Left lobe of liver (tissue), 2 donors: ENCODE data around the gene LIN54. TPM values are rescaled to one million over a fixed set of nuclear protein-coding genes. Genes with fewer than 3 reads are reported as not detected.
"Not testable (repeated sequence)": the region's sequence is repeated elsewhere in the genome, so short reads cannot be mapped to it uniquely, and the experiment has no call there.

Experiments used
- ATAC-seq: fragments of 200-7000 bp; cut with Tn5 transposase; one replicate; pipeline ENCODE4 v1.9.1; 2020; ENCODE audit warnings: mild to moderate bottlenecking, moderate library complexity
- DNase-seq: peaks from one replicate; pipeline ENCODE4 v3.0.0-alpha.2; 2020; ENCODE audit warnings: low spot score
- total RNA-seq: library from RNA; stranded (reverse); gene quantifications from one replicate; pipeline ENCODE4 v1.2.1, GENCODE V29; 2021
- donor health status: DM: no; HTN: no; CAD: no; lungs with moderate emphysema.
- donor health status: DM: no; HTN: yes; CAD: no.

Gene LIN54
- total RNA-seq, 1 donor from 2014 or later, result 5.7 TPM

GRCh38 chr4:83012687-83013419 is 2.2 kb upstream of the LIN54 start:
- ATAC-seq (peak; percentile 92), DNase-seq (peak; percentile 99)

- DNase-seq (peak; percentile 55), ATAC-seq (peak; percentile 5)
These were observed 1.6 kb upstream of the LIN54 start for GRCh38 chr4:83012200-83012686.

DNA sequence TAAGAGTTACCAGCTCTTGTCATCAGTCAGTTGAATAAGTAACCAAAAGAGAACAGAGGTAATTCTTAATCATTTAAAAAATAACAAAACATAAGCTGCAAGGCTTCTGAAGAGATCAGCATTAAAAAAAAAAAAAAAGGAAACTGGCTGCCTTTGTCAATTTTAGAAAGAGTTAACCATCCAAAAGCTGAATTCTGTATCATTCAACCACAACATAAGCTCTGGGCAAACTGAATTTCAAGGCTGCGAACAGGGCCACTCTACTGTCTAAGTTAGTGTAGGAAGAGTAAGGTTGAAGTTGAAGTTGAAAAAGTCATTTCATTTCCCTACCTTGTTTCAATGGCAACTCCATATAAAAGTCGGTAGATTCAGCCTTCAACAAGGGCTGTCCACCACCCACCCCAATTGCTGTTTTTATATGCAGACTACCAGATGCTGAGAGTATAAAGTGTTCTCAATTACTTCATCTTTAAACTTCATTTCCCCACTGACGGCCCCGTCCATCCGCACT is 1.1 kb upstream of the LIN54 start:
- ATAC-seq, result no peak
- DNase-seq, result no peak

DNA sequence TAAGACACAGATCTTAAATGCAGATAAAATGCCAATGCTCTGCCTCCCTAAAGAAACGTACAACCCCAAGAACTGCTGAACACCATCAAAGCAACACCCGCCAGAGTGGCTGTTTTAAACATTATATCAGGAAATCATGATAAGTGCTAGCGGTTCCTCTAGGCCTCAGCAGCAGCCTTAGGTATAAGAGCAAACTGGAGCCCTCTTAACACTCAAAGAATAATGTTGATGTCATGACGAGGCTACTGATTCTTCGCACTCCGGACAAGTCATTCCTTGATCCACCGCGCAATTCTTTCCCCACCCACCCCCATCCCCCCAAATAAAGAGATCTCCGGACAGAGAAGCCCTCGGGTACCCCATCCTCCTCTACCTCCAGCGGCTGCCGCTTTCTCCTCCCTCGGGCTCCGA is 507 bp downstream of the LIN54 start:
- DNase-seq (no peak), ATAC-seq (no peak)

DNA sequence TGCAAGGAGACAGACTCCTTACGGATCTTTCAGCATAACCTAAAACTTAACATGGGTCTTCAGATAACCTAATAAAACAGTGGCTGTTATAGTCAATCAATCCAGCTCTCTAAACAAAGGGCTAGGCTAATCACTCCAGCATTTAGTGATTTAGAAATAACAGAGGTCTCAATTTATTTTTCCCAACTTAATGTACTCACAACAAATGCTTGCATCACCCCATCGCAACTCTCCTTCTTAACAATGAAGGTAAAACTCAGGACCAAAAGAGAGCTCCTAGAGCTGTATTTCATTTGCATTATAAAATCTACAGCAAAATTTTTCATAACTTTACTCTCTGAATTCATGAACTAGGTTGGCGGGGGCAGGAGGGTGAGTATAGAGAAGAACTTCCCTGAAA is 1.1 kb downstream of the LIN54 start:
- DNase-seq (no peak), ATAC-seq (no peak)

GRCh38 chr4:83003044-83003791 is 7.4 kb downstream of the LIN54 start:
- DNase-seq, ATAC-seq: not testable (repeated sequence)

- ATAC-seq (no peak), DNase-seq (no peak)
These were observed 8.3 kb downstream of the LIN54 start for GRCh38 chr4:83002329-83002728.

DNA sequence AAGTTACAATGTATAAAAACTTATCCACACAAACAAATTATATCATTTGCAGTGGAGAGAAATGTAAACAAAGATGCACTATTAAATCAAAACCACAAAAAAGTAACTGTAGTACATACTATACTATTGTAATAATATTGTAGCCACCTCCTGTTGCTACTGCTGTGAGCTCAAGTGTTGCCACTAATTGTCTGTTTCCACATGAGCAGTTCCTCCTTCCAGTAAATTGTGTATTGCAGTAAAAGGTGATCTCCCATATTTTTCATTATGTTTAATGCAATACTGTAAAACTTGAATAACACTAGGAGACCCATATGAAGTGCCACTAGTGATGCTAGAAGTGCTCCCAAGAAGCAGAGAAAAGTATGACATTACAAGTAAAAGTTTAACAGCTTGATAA is 11.7 kb downstream of the LIN54 start:
- ATAC-seq (no peak), DNase-seq (no peak)

GRCh38 chr4:82994834-82995233 is 15.8 kb downstream of the LIN54 start:
- DNase-seq (no peak), ATAC-seq (no peak)

- ATAC-seq, result peak; percentile 77
- DNase-seq, result no peak
These were observed 20.8 kb downstream of the LIN54 start for GRCh38 chr4:82989575-82990429.

DNA sequence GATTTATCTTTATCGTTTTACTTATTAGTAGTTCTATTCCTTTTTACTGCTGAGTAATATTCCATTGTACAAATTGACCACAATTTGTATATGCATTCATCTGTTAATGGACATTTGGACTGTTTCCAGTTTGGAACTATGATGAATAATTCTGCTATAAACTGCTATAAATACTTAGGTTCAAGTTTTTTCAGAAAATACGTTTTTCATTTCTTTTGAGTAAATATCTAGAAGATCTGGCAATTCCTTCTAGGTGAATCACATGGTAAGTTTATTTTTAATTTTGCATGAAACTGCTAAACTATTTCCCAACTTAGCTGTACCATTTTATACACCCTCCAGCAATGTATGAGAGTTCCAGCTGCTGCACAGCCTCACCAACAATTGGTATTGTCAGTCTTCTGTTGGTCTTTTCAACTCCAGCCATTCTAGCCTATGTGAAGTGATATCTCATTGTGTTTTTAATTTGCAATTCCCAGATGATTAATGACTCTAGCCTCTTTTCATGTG is 22.2 kb downstream of the LIN54 start:
- ATAC-seq (no peak), DNase-seq (no peak)

GRCh38 chr4:82987519-82987918 is 23.1 kb downstream of the LIN54 start:
- not testable (repeated sequence) for DNase-seq, ATAC-seq

DNA sequence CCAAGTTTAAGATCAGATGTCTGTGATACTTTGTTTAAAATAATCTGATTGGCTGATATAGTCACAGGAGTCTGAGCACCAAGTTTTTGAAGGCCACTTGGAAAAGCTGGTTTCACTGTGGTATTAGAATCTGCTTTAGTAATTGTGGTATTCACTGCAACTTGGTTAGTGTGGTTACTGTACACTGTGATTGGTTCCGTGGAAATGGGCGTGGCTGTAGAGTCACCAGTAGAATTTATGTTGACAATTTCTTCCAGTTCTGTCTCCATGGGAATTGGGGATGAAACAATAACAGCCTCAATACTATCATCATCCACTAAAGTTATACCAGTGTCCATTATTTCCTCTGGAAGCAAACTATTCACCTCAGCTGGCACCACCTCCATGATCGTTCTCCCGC is 26.2 kb downstream of the LIN54 start:
- DNase-seq (no peak), ATAC-seq (no peak)

DNA sequence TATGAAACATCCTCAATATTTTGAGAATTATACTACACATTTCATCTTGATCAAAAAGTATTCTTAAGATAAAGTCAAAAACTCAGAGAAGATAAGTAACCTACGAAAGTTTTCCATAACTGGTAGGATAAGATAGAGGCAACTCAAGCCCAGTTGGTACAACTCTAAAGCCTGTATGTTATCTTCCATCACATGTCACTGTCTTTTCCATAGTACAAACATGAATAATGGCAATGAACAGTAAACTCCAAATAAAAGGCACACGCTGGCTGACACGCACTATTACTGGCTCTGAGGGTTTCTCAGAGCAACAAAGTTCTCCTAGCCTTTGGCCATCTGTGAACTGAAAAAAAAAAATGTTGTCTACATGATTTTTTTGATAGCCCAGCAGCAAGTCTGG is 27.2 kb downstream of the LIN54 start:
- DNase-seq (no peak), ATAC-seq (no peak)

DNA sequence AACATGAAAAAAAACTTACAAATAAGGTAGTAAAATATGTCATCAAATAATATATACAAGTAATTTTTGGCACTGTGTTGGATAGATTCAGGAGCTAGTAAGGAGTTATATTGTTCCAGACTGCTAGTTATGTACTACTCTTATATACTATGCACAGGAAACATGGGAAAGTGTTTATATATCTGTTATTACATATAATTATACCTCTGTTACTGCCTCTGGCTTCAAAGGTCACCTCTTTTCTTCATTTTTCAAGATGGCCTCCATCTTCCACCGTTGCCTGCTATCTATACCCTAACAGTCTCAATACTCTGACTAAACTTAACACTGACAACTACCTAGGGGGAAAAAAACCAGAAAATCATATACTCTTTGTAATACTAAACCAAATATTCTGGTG is 29.5 kb downstream of the LIN54 start:
- ATAC-seq (no peak), DNase-seq (no peak)

DNA sequence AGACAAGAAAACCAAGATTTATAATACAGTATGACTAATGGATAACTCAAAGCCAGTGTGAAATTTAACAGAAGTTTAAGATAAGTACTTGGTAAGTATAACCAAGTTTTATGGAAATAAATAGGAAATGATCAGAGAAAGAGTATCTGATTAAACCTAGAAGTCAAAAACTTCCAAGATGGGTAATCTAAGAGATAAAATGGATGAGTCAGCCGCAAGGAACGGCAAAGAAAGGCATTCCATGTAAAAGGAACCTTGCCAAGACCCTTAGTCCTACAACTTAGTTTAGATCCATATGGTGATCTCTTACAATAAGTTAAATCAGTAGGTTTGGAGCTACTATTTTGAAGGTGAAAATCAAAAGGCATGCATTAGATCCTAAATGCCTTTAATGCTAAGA is 34.8 kb downstream of the LIN54 start:
- DNase-seq (no peak), ATAC-seq (no peak)

- no peak for ATAC-seq
- no peak for DNase-seq
These were observed 41.2 kb downstream of the LIN54 start for GRCh38 chr4:82969414-82969813.

GRCh38 chr4:82968972-82969371 is 41.7 kb downstream of the LIN54 start:
- ATAC-seq (no peak), DNase-seq (no peak)

GRCh38 chr4:82965763-82966162 is 44.9 kb downstream of the LIN54 start:
- DNase-seq (no peak), ATAC-seq (no peak)

GRCh38 chr4:82957045-82957444 is 53.6 kb downstream of the LIN54 start:
- ATAC-seq, result no peak
- DNase-seq, result no peak

DNA sequence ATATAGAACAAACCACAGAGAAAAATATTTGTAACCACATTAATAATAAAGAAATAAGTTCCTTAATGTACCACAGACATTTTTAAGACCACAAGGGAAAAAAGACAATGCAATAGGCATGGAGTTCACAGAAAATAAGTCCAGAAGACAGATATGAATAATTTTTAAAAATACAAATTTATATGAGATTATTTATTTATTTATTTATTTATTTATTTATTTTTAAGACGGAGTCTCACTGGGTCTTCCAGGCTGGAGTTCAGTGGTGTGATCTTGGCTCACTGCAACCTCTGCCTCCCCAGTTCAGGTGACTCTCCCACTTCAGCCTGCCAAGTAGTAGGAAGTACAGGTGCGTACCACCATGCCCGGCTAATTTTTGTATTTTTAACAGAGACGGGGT is 56.4 kb downstream of the LIN54 start:
- DNase-seq (no peak), ATAC-seq (no peak)
